ENCODE results near the gene CCDC83. TPM values are rescaled to one million over a fixed set of nuclear protein-coding genes. Genes with fewer than 3 reads are reported as not detected.
A peak's percentile ranks its signal among the peaks of the same experiment; 100 is the strongest.
"Not testable (repeated sequence)": the region's sequence is repeated elsewhere in the genome, so short reads cannot be mapped to it uniquely, and the experiment has no call there.

Gene CCDC83
- total RNA-seq, 6 experiments from 2014 or later, result not detected

DNA sequence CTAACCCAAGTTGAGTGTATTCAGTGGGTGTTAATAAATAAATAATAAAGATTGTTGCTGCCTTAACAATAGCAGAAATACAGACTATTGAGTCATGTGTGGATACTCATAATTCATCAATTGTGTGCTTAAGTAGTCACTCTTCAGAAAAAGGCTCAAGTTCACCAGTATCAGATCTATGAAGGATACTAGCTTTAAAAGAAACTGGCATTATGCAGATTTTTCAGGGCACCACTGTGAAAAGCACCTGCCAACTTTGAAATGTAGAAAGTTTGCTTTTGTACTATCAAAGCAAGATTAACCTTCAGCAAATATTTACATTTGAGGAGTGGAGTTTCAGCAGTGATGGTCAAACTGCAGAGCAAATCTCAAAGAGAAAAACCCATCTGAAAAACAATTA lies 24.1 kb upstream of the CCDC83 start:
- Mint-ChIP-seq H3K27ac (no peak overlapping the region), H3K4me3 (no peak overlapping the region), H3K27me3 (ENCODE audit: insufficient read depth) (peaks cover 3% of the 10 kb centered on the region), H3K36me3 (ENCODE audit: low read depth) (peaks cover 15% of the 10 kb centered on the region; the same call in 1 of the 2 replicates), H3K4me1 (ENCODE audit: low read depth) (peaks cover 46% of the 10 kb centered on the region), H3K9me3 (peaks cover 4% of the 10 kb centered on the region; the same call in 1 of the 2 replicates)
- no peak for DNase-seq
- TF ChIP-seq, protein P1, sequence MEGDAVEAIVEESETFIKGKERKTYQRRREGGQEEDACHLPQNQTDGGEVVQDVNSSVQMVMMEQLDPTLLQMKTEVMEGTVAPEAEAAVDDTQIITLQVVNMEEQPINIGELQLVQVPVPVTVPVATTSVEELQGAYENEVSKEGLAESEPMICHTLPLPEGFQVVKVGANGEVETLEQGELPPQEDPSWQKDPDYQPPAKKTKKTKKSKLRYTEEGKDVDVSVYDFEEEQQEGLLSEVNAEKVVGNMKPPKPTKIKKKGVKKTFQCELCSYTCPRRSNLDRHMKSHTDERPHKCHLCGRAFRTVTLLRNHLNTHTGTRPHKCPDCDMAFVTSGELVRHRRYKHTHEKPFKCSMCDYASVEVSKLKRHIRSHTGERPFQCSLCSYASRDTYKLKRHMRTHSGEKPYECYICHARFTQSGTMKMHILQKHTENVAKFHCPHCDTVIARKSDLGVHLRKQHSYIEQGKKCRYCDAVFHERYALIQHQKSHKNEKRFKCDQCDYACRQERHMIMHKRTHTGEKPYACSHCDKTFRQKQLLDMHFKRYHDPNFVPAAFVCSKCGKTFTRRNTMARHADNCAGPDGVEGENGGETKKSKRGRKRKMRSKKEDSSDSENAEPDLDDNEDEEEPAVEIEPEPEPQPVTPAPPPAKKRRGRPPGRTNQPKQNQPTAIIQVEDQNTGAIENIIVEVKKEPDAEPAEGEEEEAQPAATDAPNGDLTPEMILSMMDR (IDR thresholded peaks at IDR 0.05), result no peak

DNA sequence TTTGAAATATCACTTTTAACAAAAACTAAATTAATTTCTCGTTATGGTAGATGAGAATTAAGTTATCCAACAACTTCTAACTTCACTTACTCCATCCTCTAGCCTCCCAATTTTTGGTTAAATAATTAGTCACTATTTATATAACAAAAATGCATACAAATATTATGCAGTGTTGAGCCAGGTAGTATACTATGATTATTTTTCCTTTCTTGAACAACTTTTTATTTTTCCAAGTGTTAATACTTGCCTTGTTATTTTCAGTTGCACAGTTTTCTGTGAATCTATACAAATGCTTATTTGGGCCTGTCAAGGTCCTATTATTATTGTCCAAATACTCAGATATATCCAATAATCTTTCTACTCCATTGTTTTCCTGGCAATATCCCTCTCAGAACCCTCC lies 19.9 kb upstream of the CCDC83 start:
- Mint-ChIP-seq H3K27me3 (ENCODE audit: insufficient read depth) (peaks cover 3% of the 10 kb centered on the region), H3K36me3 (ENCODE audit: low read depth) (peaks cover 11% of the 10 kb centered on the region; the same call in 1 of the 2 replicates), H3K9me3 (peaks cover 5% of the 10 kb centered on the region; the same call in 1 of the 2 replicates), H3K4me3 (no peak overlapping the region), H3K4me1 (ENCODE audit: low read depth) (peaks cover 16% of the 10 kb centered on the region), H3K27ac (no peak overlapping the region)
- no peak for DNase-seq
- TF ChIP-seq, protein P1 (IDR thresholded peaks at IDR 0.05), result no peak

DNA sequence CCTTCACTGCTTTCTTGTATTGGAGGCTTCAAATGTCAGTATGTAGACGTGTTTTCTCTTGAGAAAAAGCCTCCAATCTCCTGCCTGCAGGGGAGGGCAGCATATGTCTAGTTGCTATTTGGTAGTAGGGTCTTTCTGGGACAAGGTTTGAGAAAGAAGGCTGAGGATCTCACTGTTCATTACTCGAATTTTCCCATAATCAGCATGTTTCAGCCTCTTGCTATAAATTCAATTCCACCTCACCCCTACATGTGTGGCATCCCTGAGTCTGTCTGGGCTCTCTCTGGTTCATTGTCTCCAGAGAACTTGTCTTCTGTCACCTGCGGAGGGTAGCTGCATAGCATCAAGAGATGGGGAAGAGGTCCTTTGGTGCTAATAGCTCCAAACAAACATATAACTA lies 19.5 kb upstream of the CCDC83 start:
- no peak overlapping the region for H3K4me3 Mint-ChIP-seq
- peaks cover 5% of the 10 kb centered on the region; the same call in 1 of the 2 replicates for H3K9me3 Mint-ChIP-seq
- TF ChIP-seq, protein P1 (IDR thresholded peaks at IDR 0.05), result no peak
- H3K27me3 Mint-ChIP-seq (ENCODE audit: insufficient read depth), result no peaks in the 10 kb centered on the region; the same call in 1 of the 2 replicates
- no peak overlapping the region for H3K27ac Mint-ChIP-seq
- peaks cover 11% of the 10 kb centered on the region; the same call in 1 of the 2 replicates for H3K36me3 Mint-ChIP-seq (ENCODE audit: low read depth)
- no peak for DNase-seq
- H3K4me1 Mint-ChIP-seq (ENCODE audit: low read depth), result peaks cover 12% of the 10 kb centered on the region

DNA sequence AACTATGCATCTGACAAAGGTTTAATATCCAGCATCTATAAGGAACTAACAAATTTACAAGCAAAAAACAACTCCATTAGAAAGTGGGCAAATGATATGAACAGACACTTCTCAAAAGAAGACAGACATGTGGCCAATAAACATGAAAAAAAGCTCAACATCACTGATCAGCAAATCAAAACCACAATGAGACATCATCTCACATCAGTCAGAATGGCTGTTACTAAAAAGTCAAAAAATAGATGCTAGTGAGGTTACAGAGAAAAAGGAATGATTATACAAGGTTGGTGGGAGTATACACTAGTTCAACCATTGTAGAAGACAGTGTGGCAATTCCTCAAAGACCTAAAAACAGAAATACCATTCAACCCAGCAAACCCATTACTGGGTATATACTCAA lies 14.3 kb upstream of the CCDC83 start:
- H3K27me3 Mint-ChIP-seq (ENCODE audit: insufficient read depth); DNase-seq; H3K4me3 Mint-ChIP-seq; H3K27ac Mint-ChIP-seq; H3K9me3 Mint-ChIP-seq; H3K36me3 Mint-ChIP-seq (ENCODE audit: low read depth): not testable (repeated sequence)
- H3K4me1 Mint-ChIP-seq (ENCODE audit: low read depth), result peaks cover 19% of the 10 kb centered on the region

DNA sequence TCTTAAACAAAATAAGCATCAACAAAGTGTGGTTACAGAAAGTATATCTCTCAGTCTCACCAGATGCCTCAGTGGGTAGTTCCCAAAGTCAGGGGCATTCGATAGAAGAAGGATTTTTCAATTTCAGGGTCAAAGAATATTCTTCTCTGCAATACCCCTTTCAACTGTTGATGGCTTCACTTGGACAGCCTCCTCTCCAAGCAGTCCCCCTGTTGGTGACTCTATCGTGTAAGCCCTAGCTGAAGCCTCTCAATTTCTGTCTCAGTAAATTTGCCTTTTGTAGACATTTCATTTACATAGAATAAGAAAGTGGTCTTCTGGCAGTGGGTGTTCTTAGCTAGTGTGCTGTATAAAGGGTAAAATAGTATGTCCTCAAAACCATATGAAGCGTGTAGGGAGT lies 11.3 kb upstream of the CCDC83 start:
- Mint-ChIP-seq H3K4me1 (ENCODE audit: low read depth) (peaks cover 26% of the 10 kb centered on the region), H3K27ac (no peak overlapping the region), H3K36me3 (ENCODE audit: low read depth) (no peaks in the 10 kb centered on the region), H3K9me3 (no peaks in the 10 kb centered on the region), H3K27me3 (ENCODE audit: insufficient read depth) (no peaks in the 10 kb centered on the region; the same call in 1 of the 2 replicates), H3K4me3 (no peak overlapping the region)
- TF ChIP-seq, protein P1 (IDR thresholded peaks at IDR 0.05), result peak; percentile 36
- DNase-seq, result no peak

DNA sequence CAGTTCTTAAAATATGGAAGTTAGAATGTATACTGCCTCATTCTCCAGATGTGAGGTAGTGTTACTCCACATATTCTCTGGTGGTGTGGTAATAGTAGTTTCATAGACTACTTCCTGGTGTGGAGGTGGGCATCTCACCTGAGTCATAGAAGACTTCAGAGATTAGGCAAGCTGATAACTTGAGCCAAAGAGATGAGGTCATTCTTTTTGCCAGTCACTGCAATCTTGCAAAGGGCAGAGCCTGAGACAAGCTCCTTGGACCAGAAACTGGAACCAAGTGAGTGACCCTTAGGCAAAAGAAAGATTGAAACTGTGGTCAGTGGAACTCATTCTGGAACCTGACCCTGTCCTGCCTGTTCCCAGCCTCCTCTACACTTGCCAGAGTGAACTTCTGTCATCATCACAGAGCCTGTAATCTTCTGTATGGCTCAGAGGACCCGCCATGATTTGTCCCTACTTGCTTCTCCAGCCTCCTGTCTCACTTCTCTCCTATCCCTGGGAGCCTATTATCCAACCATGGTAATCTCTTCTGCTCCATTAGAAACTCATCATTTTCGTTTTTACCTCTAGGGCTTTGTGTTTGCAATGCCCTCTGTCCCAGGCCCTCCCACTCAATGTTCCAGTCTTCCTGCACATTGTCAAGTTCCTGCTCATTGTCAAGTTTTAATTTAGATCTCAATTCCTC lies 10.6 kb upstream of the CCDC83 start:
- Mint-ChIP-seq H3K9me3 (no peaks in the 10 kb centered on the region), H3K27me3 (ENCODE audit: insufficient read depth) (no peaks in the 10 kb centered on the region; the same call in 1 of the 2 replicates), H3K27ac (peak overlapping the region; percentile 53), H3K4me1 (ENCODE audit: low read depth) (peaks cover 26% of the 10 kb centered on the region), H3K36me3 (ENCODE audit: low read depth) (no peaks in the 10 kb centered on the region), H3K4me3 (no peak overlapping the region)
- TF ChIP-seq, protein P1 (IDR thresholded peaks at IDR 0.05), result no peak
- DNase-seq, result peak; percentile 63

Data from HFFc6 (cell line).